ENCODE data around the gene RAB35.

Gene RAB35

GRCh38 chr12:120081641-120082040, 34.9 kb downstream of the RAB35 start:
- DNase-seq: no peak

GRCh38 chr12:120079411-120080400, 36.8 kb downstream of the RAB35 start:
- no peak for DNase-seq

GRCh38 chr12:120078868-120079267, 37.7 kb downstream of the RAB35 start:
- DNase-seq: no peak

GRCh38 chr12:120077260-120077659, 39.3 kb downstream of the RAB35 start:
- no peak for DNase-seq

- DNase-seq: no peak
Measured at GRCh38 chr12:120076651-120077050, 39.9 kb downstream of the RAB35 start.

GRCh38 chr12:120075034-120075616, 41.4 kb downstream of the RAB35 start:
- no peak for DNase-seq

- DNase-seq: no peak
Measured at GRCh38 chr12:120072472-120073249, 43.9 kb downstream of the RAB35 start.

GRCh38 chr12:120071493-120072020, 45.0 kb downstream of the RAB35 start:
- DNase-seq: no peak

- DNase-seq: no peak
Measured at GRCh38 chr12:120069278-120069677, 47.3 kb downstream of the RAB35 start.

GRCh38 chr12:120067901-120068300, 48.7 kb downstream of the RAB35 start:
- DNase-seq: no peak

- DNase-seq: no peak
Measured at GRCh38 chr12:120067084-120067869, 49.3 kb downstream of the RAB35 start.

GRCh38 chr12:120066341-120066740, 50.2 kb downstream of the RAB35 start:
- no peak for DNase-seq

- DNase-seq: no peak
Measured at GRCh38 chr12:120065472-120065871, 51.1 kb downstream of the RAB35 start.

GRCh38 chr12:120064054-120064940, 52.3 kb downstream of the RAB35 start:
- DNase-seq: no peak

- DNase-seq: no peak
Measured at GRCh38 chr12:120062976-120063579, 53.5 kb downstream of the RAB35 start.

GRCh38 chr12:120061575-120062214, 54.9 kb downstream of the RAB35 start:
- DNase-seq: no peak

- no peak for DNase-seq
Measured at GRCh38 chr12:120060717-120061116, 55.8 kb downstream of the RAB35 start.

- no peak for DNase-seq
Measured at GRCh38 chr12:120060196-120060595, 56.4 kb downstream of the RAB35 start.

GRCh38 chr12:120056739-120057138, 59.8 kb downstream of the RAB35 start:
- DNase-seq: no peak

Measured in GDM1 (cell line).